Measurements from ENCODE around the gene RNF135. TPM values are rescaled to one million over a fixed set of nuclear protein-coding genes. Genes with fewer than 3 reads are reported as not detected.

Gene RNF135
- total RNA-seq, 2 donors from 2014 or later: 14.8 to 20.7 TPM

DNA sequence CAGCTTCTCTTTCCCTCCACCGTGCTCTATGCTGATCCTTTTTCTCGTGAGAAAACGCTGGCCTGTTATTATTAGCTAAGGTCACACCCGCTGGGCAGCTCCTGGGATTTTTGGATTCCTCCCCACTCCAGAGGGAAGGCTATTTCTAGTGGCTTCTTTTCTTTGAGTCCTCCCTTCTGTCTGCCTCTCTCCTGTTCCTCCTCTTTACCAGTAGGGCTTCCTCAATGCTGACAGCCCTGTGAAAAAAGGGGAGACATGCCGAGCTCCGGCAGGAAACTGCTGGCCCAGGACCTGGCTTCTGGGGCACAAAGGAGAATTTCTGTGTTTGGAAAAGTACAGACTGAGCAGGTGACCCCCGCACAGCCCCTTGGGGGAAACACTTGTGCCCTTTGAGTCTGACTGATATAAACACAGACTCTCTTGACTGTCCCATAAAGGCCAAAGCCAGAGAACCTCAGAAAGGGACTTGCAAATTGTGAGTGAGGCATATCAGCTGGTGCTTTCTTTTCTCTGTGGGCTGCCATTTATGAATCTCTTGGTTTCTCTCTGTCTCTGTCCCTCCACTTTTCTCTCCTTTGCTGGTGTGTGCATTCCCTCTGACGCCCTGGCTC, 14.0 kb upstream of the RNF135 start:
- no peak overlapping the region for H3K9ac ChIP-seq (ENCODE audit: extremely low read depth, low read length, poor library complexity, severe bottlenecking)
- 67 to 80% methylated on average over 6 to 8 of the region's 8 CpGs for WGBS, 2 experiments (ENCODE audit: insufficient coverage in 1 of 2, insufficient read length in 1 of 2)
- no peaks in the 10 kb centered on the region for H3K9me3 Mint-ChIP-seq
- TF ChIP-seq, protein P1, sequence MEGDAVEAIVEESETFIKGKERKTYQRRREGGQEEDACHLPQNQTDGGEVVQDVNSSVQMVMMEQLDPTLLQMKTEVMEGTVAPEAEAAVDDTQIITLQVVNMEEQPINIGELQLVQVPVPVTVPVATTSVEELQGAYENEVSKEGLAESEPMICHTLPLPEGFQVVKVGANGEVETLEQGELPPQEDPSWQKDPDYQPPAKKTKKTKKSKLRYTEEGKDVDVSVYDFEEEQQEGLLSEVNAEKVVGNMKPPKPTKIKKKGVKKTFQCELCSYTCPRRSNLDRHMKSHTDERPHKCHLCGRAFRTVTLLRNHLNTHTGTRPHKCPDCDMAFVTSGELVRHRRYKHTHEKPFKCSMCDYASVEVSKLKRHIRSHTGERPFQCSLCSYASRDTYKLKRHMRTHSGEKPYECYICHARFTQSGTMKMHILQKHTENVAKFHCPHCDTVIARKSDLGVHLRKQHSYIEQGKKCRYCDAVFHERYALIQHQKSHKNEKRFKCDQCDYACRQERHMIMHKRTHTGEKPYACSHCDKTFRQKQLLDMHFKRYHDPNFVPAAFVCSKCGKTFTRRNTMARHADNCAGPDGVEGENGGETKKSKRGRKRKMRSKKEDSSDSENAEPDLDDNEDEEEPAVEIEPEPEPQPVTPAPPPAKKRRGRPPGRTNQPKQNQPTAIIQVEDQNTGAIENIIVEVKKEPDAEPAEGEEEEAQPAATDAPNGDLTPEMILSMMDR (conservative IDR thresholded peaks at IDR 0.05): no peak
- peak overlapping the region; percentile 65 for H3K27ac ChIP-seq (ENCODE audit: low read depth, low read length)
- H3K36me3 ChIP-seq (ENCODE audit: control insufficient read depth, insufficient read depth, low read length): no peaks in the 10 kb centered on the region
- H3K27ac Mint-ChIP-seq: peak overlapping the region; percentile 33
- no peaks in the 10 kb centered on the region for H3K27me3 Mint-ChIP-seq (ENCODE audit: insufficient read depth)
- no peaks in the 10 kb centered on the region for H3K9me3 ChIP-seq (ENCODE audit: control insufficient read depth, low read length)
- no peak overlapping the region for H3K4me3 Mint-ChIP-seq
- peaks cover 4% of the 10 kb centered on the region for H3K4me1 Mint-ChIP-seq
- H3K4me3 ChIP-seq (ENCODE audit: low read length): no peak overlapping the region
- H3K27me3 ChIP-seq (ENCODE audit: control insufficient read depth, insufficient read depth, low read length, poor library complexity, severe bottlenecking): no peaks in the 10 kb centered on the region
- peak; percentile 69 for DNase-seq
- no peaks in the 10 kb centered on the region for H3K36me3 Mint-ChIP-seq (ENCODE audit: low read depth)
- H3K4me1 ChIP-seq (ENCODE audit: control insufficient read depth, insufficient read depth, low read length): no peaks in the 10 kb centered on the region

DNA sequence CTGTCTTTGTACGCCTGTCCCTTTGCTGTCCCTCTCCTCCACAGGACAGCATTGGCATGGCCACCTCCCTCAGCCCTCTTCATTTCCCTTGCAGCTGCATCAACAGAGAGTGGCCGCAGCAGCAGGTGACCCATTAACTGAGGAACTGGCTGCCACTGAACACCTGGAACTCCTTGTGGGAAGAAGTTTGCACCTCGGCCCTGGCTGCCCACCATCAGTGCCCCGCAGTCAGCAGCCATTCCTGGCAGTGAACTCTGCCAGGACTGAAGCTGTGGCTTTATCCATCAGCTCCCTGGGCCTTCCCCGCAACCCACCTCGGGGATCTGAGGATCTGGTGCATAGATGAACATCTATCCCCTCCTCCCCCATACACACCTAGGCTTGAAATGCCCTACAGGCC, 13.1 kb upstream of the RNF135 start:
- Histone ChIP-seq H3K4me3 (ENCODE audit: low read length) (no peak overlapping the region), H3K4me1 (ENCODE audit: control insufficient read depth, insufficient read depth, low read length) (no peaks in the 10 kb centered on the region), H3K36me3 (ENCODE audit: control insufficient read depth, insufficient read depth, low read length) (no peaks in the 10 kb centered on the region), H3K9me3 (ENCODE audit: control insufficient read depth, low read length) (no peaks in the 10 kb centered on the region), H3K27ac (ENCODE audit: low read depth, low read length) (no peak overlapping the region), H3K27me3 (ENCODE audit: control insufficient read depth, insufficient read depth, low read length, poor library complexity, severe bottlenecking) (no peaks in the 10 kb centered on the region), H3K9ac (ENCODE audit: extremely low read depth, low read length, poor library complexity, severe bottlenecking) (no peak overlapping the region)
- 95 to 100% methylated on average over 3 to 6 of the region's 6 CpGs for WGBS, 2 experiments (ENCODE audit: insufficient coverage in 1 of 2, insufficient read length in 1 of 2)
- no peaks in the 10 kb centered on the region for H3K36me3 Mint-ChIP-seq (ENCODE audit: low read depth)
- H3K4me1 Mint-ChIP-seq: peaks cover 4% of the 10 kb centered on the region
- DNase-seq: no peak
- TF ChIP-seq, protein P1 (conservative IDR thresholded peaks at IDR 0.05): no peak
- H3K27me3 Mint-ChIP-seq (ENCODE audit: insufficient read depth): no peaks in the 10 kb centered on the region
- H3K9me3 Mint-ChIP-seq: no peaks in the 10 kb centered on the region
- H3K4me3 Mint-ChIP-seq: no peak overlapping the region
- no peak overlapping the region for H3K27ac Mint-ChIP-seq

DNA sequence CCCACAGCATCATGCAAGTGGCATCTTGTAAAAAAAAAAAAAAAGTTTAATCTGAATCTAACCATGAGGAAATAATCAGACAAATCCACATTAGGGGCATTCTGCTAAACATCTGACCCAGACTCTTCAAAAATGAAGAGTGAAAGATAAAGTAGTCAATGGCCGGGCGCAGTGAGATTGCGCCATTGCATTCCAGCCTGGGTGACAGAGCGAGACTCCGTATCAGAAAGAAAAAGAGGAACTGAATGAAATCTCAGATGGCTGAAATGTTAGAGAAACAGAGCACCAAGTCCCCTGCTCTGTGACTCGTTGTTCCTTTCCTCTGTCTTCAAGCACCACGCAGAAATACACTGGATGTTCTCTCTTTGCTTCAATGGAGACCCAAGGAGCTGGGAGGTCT, 12.7 kb upstream of the RNF135 start:
- Histone ChIP-seq H3K9me3 (ENCODE audit: control insufficient read depth, low read length) (no peaks in the 10 kb centered on the region), H3K36me3 (ENCODE audit: control insufficient read depth, insufficient read depth, low read length) (no peaks in the 10 kb centered on the region), H3K4me1 (ENCODE audit: control insufficient read depth, insufficient read depth, low read length) (no peaks in the 10 kb centered on the region), H3K27me3 (ENCODE audit: control insufficient read depth, insufficient read depth, low read length, poor library complexity, severe bottlenecking) (no peaks in the 10 kb centered on the region), H3K4me3 (ENCODE audit: low read length) (no peak overlapping the region), H3K27ac (ENCODE audit: low read depth, low read length) (no peak overlapping the region), H3K9ac (ENCODE audit: extremely low read depth, low read length, poor library complexity, severe bottlenecking) (no peak overlapping the region)
- no peaks in the 10 kb centered on the region for H3K9me3 Mint-ChIP-seq
- DNase-seq: no peak
- no peaks in the 10 kb centered on the region for H3K27me3 Mint-ChIP-seq (ENCODE audit: insufficient read depth)
- peaks cover 4% of the 10 kb centered on the region for H3K4me1 Mint-ChIP-seq
- TF ChIP-seq, protein P1 (conservative IDR thresholded peaks at IDR 0.05): no peak
- WGBS, 2 experiments (ENCODE audit: insufficient coverage in 1 of 2, insufficient read length in 1 of 2): 90 to 94% methylated on average over 5 to 7 of the region's 7 CpGs
- no peaks in the 10 kb centered on the region for H3K36me3 Mint-ChIP-seq (ENCODE audit: low read depth)
- H3K4me3 Mint-ChIP-seq: no peak overlapping the region
- no peak overlapping the region for H3K27ac Mint-ChIP-seq

Data from endodermal cell (in vitro differentiated cells).